HepG2 (cell line): ENCODE results near the gene ACTG2. TPM values are rescaled to one million over a fixed set of nuclear protein-coding genes. Genes with fewer than 3 reads are reported as not detected.

Experiments used
- ATAC-seq: fragments of 200-7000 bp; cut with Tn5 transposase; 3 replicates; pipeline ENCODE4 v1.9.1; 2020; ENCODE audit warnings: mild to moderate bottlenecking, moderate library complexity
- BruUV-seq: library from RNA; stranded (reverse); fragments of 400-500 nt; replicated peaks from 2 replicates; lab custom pipeline; 2021; lab: Mats Ljungman, UMichigan
- CTCF ChIA-PET: fragments of 300-600 bp; formaldehyde crosslinking; extraction: SDS; loops from one replicate; lab custom pipeline; 2021; ENCODE audit warnings: low total read pairs, inconsistent platforms, low intra/inter-chr PET ratio; lab: Yijun Ruan, JAX
- POLR2A ChIA-PET: fragments of 350-600 bp; sonication (Branson Sonifier 250); formaldehyde crosslinking; loops from one replicate; lab custom pipeline; 2020; ENCODE audit warnings: antibody characterized with exemption, inconsistent platforms; lab: Yijun Ruan, JAX
- DNase-seq: peaks from one replicate; pipeline ENCODE4 v3.0.0-alpha.2; 2015; ENCODE audit warnings: low spot score
- FAIRE-seq: peaks from 3 replicates; lab custom pipeline; 2011; peaks lifted over from hg19 to GRCh38; lab: Jason Lieb, UNC
- H2AFZ ChIP-seq: one replicate; pipeline ENCODE4 v1.6.1; 2011; ENCODE audit warnings: low read length, inconsistent platforms
- H3K27ac ChIP-seq: fragments of 300-600 bp; 3 replicates; pipeline ENCODE4 v1.8.0; 2011; ENCODE audit warnings: mixed run types, mild to moderate bottlenecking, mixed read lengths, low read length, inconsistent platforms; ENCODE audit not compliant: insufficient read depth; ENCODE audit errors: extremely low read length
- H3K27me3 ChIP-seq, 2 experiments: fragments of 200-600 bp in 1 of 2; 2 replicates in 1 of 2; 3 replicates in 1 of 2; pipeline versions ENCODE4 v1.6.0 to v1.8.0; 2011; ENCODE audit warnings: low read length in 2 of 2, mild to moderate bottlenecking in 2 of 2, moderate library complexity in 2 of 2, inconsistent platforms in 1 of 2; ENCODE audit not compliant: insufficient read depth in 2 of 2, control insufficient read depth in 1 of 2
- H3K36me3 ChIP-seq, 2 experiments: fragments of 200-600 bp in 1 of 2; replicated peaks in 1 of 2; 2 replicates in 1 of 2; 3 replicates in 1 of 2; pipeline versions ENCODE4 v1.5.1 to v1.8.0; 2011; ENCODE audit warnings: low read length in 2 of 2, inconsistent platforms in 1 of 2; ENCODE audit not compliant: insufficient read depth in 2 of 2, control insufficient read depth in 1 of 2
- H3K4me1 ChIP-seq: 2 replicates; pipeline ENCODE4 v1.5.1; 2012; ENCODE audit warnings: low read length, inconsistent platforms; ENCODE audit not compliant: insufficient read depth
- H3K4me2 ChIP-seq: 2 replicates; pipeline ENCODE4 v1.6.0; 2011; ENCODE audit warnings: low read depth, low read length, inconsistent platforms
- H3K4me3 ChIP-seq, 3 experiments: fragments of 200-600 bp in 1 of 3; sonication (generic), shearing (Covaris generic) in 1 of 3; replicated peaks in 1 of 3; 2 replicates each; pipeline ENCODE4 v1.5.1; 2011 to 2016; ENCODE audit warnings: low read length in 3 of 3, inconsistent platforms in 2 of 3, low read depth in 2 of 3, mild to moderate bottlenecking in 2 of 3, control low read depth in 1 of 3, mixed read lengths in 1 of 3; ENCODE audit not compliant: insufficient read depth in 1 of 3
- H3K79me2 ChIP-seq: one replicate; pipeline ENCODE4 v1.6.1; 2011; ENCODE audit warnings: low read length, inconsistent platforms; ENCODE audit not compliant: insufficient read depth
- H3K9ac ChIP-seq: 2 replicates; pipeline ENCODE4 v1.6.0; 2011; ENCODE audit warnings: mild to moderate bottlenecking, low read depth, low read length, inconsistent platforms; ENCODE audit not compliant: insufficient read depth
- H3K9me3 ChIP-seq: 2 replicates; pipeline ENCODE4 v1.5.1; 2012; ENCODE audit warnings: mild to moderate bottlenecking, low read length
- H4K20me1 ChIP-seq: 2 replicates; pipeline ENCODE4 v1.6.0; 2011; ENCODE audit warnings: inconsistent platforms, mild to moderate bottlenecking, low read length, moderate library complexity; ENCODE audit not compliant: insufficient read depth
- IKZF5 ChIP-seq: IDR thresholded peaks from 2 replicates; pipeline ENCODE4 v1.6.1; 2018; ENCODE audit warnings: missing genetic modification reagents, mild to moderate bottlenecking, missing compliant biosample characterization
- MAFK ChIP-seq, 2 experiments: IDR thresholded peaks in 1 of 2; conservative IDR thresholded peaks in 1 of 2; 2 replicates each; pipeline ENCODE4 v1.6.1; 2011; ENCODE audit warnings: improper control_type of control experiment in 2 of 2, low read length in 2 of 2
- MIER2 ChIP-seq: IDR thresholded peaks from 2 replicates; pipeline ENCODE4 v1.6.1; 2016; ENCODE audit warnings: missing biosample characterization, missing genetic modification reagents
- NR1H2 ChIP-seq: sonication (generic); formaldehyde crosslinking; IDR thresholded peaks from 2 replicates; pipeline ENCODE4 v1.8.1; 2022; ENCODE audit warnings: low read depth, missing genetic modification reagents, borderline replicate concordance
- PPARG ChIP-seq: conservative IDR thresholded peaks from 2 replicates; pipeline ENCODE4 v1.6.1; 2016; ENCODE audit warnings: missing biosample characterization, missing genetic modification reagents
- ZFYVE20 ChIP-seq: sonication (generic); formaldehyde crosslinking; IDR thresholded peaks from 2 replicates; pipeline ENCODE4 v1.8.0; 2023; ENCODE audit warnings: low read depth, mild to moderate bottlenecking, moderate library complexity, missing genetic modification reagents, borderline replicate concordance
- ZNF670 ChIP-seq: sonication (generic); formaldehyde crosslinking; IDR thresholded peaks from 2 replicates; pipeline ENCODE4 v1.8.0; 2022; ENCODE audit warnings: mild to moderate bottlenecking, missing genetic modification reagents, borderline replicate concordance
- ZNF7 ChIP-seq: IDR thresholded peaks from 2 replicates; pipeline ENCODE4 v1.6.1; 2016; ENCODE audit warnings: missing biosample characterization, missing genetic modification reagents
- WGBS: methylation state at CpG from one replicate; pipeline ENCODE4 v1.1.6; 2017; ENCODE audit warnings: low lambda C conversion rate; 5-methylcytosine and 5-hydroxymethylcytosine counted together
- in situ Hi-C: cut with HindIII; loops from 2 replicates; pipeline ENCODE4 v1.10.0; 2017; ENCODE audit warnings: low pct_unique_long_range_greater_than_20kb; ENCODE audit not compliant: extremely low pct_ligation_motif_present
- intact Hi-C: fragments of 100-400 bp; cut with micrococcal nuclease; formaldehyde crosslinking; loops from one replicate; pipeline ENCODE4 v1.10.0; 2022; ENCODE audit not compliant: unreplicated experiment
- polyA plus RNA-seq, 8 experiments: library from polyadenylated mRNA; depleted of rRNA in 3 of 8; stranded (reverse) in 7 of 8; unstranded in 1 of 8; fragments of >200 nt; fragmentation: Illumina TruSeq in 4 of 8; extraction: Trizol in 4 of 8; gene quantifications; 2 replicates each; pipeline versions ENCODE4 v1.2.1 to v1.2.3, GENCODE V29; 2011 to 2016; ENCODE audit warnings: low read depth in 4 of 8, missing spikeins in 1 of 8, mixed read lengths in 1 of 8; ENCODE audit not compliant: insufficient read depth in 1 of 8
- total RNA-seq, 5 experiments: library from RNA; depleted of rRNA; stranded (reverse); fragments of >200 nt; fragmentation: Illumina TruSeq; extraction: Trizol; gene quantifications; 2 replicates each; pipeline ENCODE4 v1.2.3, GENCODE V29; 2016; ENCODE audit warnings: low read depth in 1 of 5

ACTG2 gene
- total and polyA plus RNA-seq, 2 of the 13 experiments (the other 11 are each of a cell fraction or from before 2014, with no cell fraction given), result 0.13 TPM; not detected in 1

- TF ChIP-seq MIER2 (CRISPR knock-in tag) (no peak), ZNF7 (CRISPR knock-in tag) (peak; percentile 68)
Observed at GRCh38 chr2:73963385-73964120, 70.7 kb downstream of the ACTG2 start (continued).

- no peak overlapping the region for H3K27ac ChIP-seq
- H3K9me3 ChIP-seq, result peaks cover 6% of the 10 kb centered on the region; the same call in 1 of the 2 replicates
- no TSS peak for BruUV-seq
- in situ Hi-C loops, result no loop called here
- no peak for FAIRE-seq
- no peaks in the 10 kb centered on the region; a peak in 1 of 5 replicates for H3K27me3 ChIP-seq
- no peak overlapping the region for H2AFZ ChIP-seq
- H4K20me1 ChIP-seq, result no peaks in the 10 kb centered on the region
- ChIA-PET POLR2A (no interaction called here), CTCF (no interaction called here)
- TF ChIP-seq MAFK (conservative IDR thresholded peaks at IDR 0.05 in 1 of 2, IDR thresholded peaks at IDR 0.05 in 1 of 2; ENCODE audit: low read length in 2 of 2) (no peak), IKZF5 (no peak), ZFYVE20 (CRISPR knock-in tag) (no peak), NR1H2 (CRISPR knock-in tag) (no peak), ZNF670 (CRISPR knock-in tag) (no peak), PPARG (CRISPR knock-in tag) (no peak)
- H3K4me1 ChIP-seq, result peaks cover 26% of the 10 kb centered on the region
- no peaks in the 10 kb centered on the region for H3K79me2 ChIP-seq
- DNase-seq, result no peak
- H3K9ac ChIP-seq, result no peak overlapping the region
- H3K4me2 ChIP-seq, result no peak overlapping the region
- H3K36me3 ChIP-seq, result peaks cover 0 to 4% of the 10 kb centered on the region in 2 experiments; a peak in 2 of 5 replicates
- no peak overlapping the region for H3K4me3 ChIP-seq
- WGBS, result 75% methylated on average over 2 of the region's 2 CpGs
- intact Hi-C loops, result no loop called here
- no peak for ATAC-seq
Observed at GRCh38 chr2:73964223-73964622, 71.4 kb downstream of the ACTG2 start.
